ENCODE data around the gene MID1IP1. TPM values are rescaled to one million over a fixed set of nuclear protein-coding genes. Genes with fewer than 3 reads are reported as not detected.

The MID1IP1 gene
- polyA plus RNA-seq, 1 donor from 2014 or later: 8.2 TPM

GRCh38 chrX:38816155-38816554, 14.9 kb downstream of the MID1IP1 start:
- H3K27me3 ChIP-seq (ENCODE audit: insufficient read depth, low read depth, low read length): no peaks in the 10 kb centered on the region
- no peak overlapping the region for H3K27ac ChIP-seq (ENCODE audit: low read length)
- no peak overlapping the region for H3K4me2 ChIP-seq (ENCODE audit: low read length)
- no peaks in the 10 kb centered on the region for H3K9me3 ChIP-seq (ENCODE audit: low read length)
- no peaks in the 10 kb centered on the region for H3K36me3 ChIP-seq (ENCODE audit: insufficient read depth, low read length)
- no peaks in the 10 kb centered on the region for H3K9me2 ChIP-seq (ENCODE audit: insufficient read depth, low read length)
- H3K4me3 ChIP-seq (ENCODE audit: low read length): no peak overlapping the region
- no peak for TF ChIP-seq TAF1 (IDR thresholded peaks at IDR 0.05; ENCODE audit: low read depth)
- no peak for TF ChIP-seq MXI1 (conservative IDR thresholded peaks at IDR 0.05; ENCODE audit: poor library complexity, severe bottlenecking)
- TF ChIP-seq RAD21 (conservative IDR thresholded peaks at IDR 0.05): no peak
- TF ChIP-seq SMC3 (conservative IDR thresholded peaks at IDR 0.05; ENCODE audit: poor library complexity): no peak
- TF ChIP-seq EP300 (conservative IDR thresholded peaks at IDR 0.05; ENCODE audit: poor library complexity, severe bottlenecking): no peak
- no peak for TF ChIP-seq POLR2AphosphoS5 (IDR thresholded peaks at IDR 0.05)
- no peak for TF ChIP-seq EZH2 (IDR thresholded peaks at IDR 0.05; ENCODE audit: borderline replicate concordance, insufficient read depth, low read length, poor library complexity, severe bottlenecking)
- no peak for TF ChIP-seq REST (IDR thresholded peaks at IDR 0.05; ENCODE audit: borderline replicate concordance)
- TF ChIP-seq CTCF (IDR thresholded peaks at IDR 0.05; ENCODE audit: poor library complexity, severe bottlenecking): no peak
- no peak overlapping the region for H2AFZ ChIP-seq (ENCODE audit: low read depth, low read length)
- no peak overlapping the region for H3K9ac ChIP-seq (ENCODE audit: low read length)
- no peaks in the 10 kb centered on the region for H3K79me2 ChIP-seq (replicated peaks; ENCODE audit: insufficient read depth, low read length)
- no peaks in the 10 kb centered on the region for H4K20me1 ChIP-seq (ENCODE audit: insufficient read depth)
- H3F3A ChIP-seq (ENCODE audit: insufficient read depth, low read length, poor library complexity, severe bottlenecking): no peaks in the 10 kb centered on the region

GRCh38 chrX:38817004-38817703, 15.9 kb downstream of the MID1IP1 start:
- Histone ChIP-seq H3K9me3 (ENCODE audit: low read length) (no peaks in the 10 kb centered on the region), H3K9ac (ENCODE audit: low read length) (no peak overlapping the region), H4K20me1 (ENCODE audit: insufficient read depth) (no peaks in the 10 kb centered on the region), H3K4me3 (ENCODE audit: low read length) (no peak overlapping the region), H3K4me2 (ENCODE audit: low read length) (no peak overlapping the region), H2AFZ (ENCODE audit: low read depth, low read length) (no peak overlapping the region), H3K79me2 (replicated peaks; ENCODE audit: insufficient read depth, low read length) (no peaks in the 10 kb centered on the region), H3K36me3 (ENCODE audit: insufficient read depth, low read length) (no peaks in the 10 kb centered on the region), H3K9me2 (ENCODE audit: insufficient read depth, low read length) (no peaks in the 10 kb centered on the region), H3F3A (ENCODE audit: insufficient read depth, low read length, poor library complexity, severe bottlenecking) (no peaks in the 10 kb centered on the region), H3K27me3 (ENCODE audit: insufficient read depth, low read depth, low read length) (no peaks in the 10 kb centered on the region), H3K27ac (ENCODE audit: low read length) (no peak overlapping the region)
- TF ChIP-seq EZH2 (IDR thresholded peaks at IDR 0.05; ENCODE audit: borderline replicate concordance, insufficient read depth, low read length, poor library complexity, severe bottlenecking) (no peak), TAF1 (IDR thresholded peaks at IDR 0.05; ENCODE audit: low read depth) (no peak), POLR2AphosphoS5 (IDR thresholded peaks at IDR 0.05) (no peak), MXI1 (conservative IDR thresholded peaks at IDR 0.05; ENCODE audit: poor library complexity, severe bottlenecking) (no peak), REST (IDR thresholded peaks at IDR 0.05; ENCODE audit: borderline replicate concordance) (no peak), CTCF (IDR thresholded peaks at IDR 0.05; ENCODE audit: poor library complexity, severe bottlenecking) (no peak), RAD21 (conservative IDR thresholded peaks at IDR 0.05) (no peak), SMC3 (conservative IDR thresholded peaks at IDR 0.05; ENCODE audit: poor library complexity) (no peak), EP300 (conservative IDR thresholded peaks at IDR 0.05; ENCODE audit: poor library complexity, severe bottlenecking) (no peak)

Data from neural cell (in vitro differentiated cells).